ENCODE measurements around the gene MANBA. TPM values are rescaled to one million over a fixed set of nuclear protein-coding genes. Genes with fewer than 3 reads are reported as not detected.

The MANBA gene
- total and polyA plus RNA-seq, 2 of the 4 experiments (the other 2 are of a cell fraction), result 11.5 to 17.2 TPM

DNA sequence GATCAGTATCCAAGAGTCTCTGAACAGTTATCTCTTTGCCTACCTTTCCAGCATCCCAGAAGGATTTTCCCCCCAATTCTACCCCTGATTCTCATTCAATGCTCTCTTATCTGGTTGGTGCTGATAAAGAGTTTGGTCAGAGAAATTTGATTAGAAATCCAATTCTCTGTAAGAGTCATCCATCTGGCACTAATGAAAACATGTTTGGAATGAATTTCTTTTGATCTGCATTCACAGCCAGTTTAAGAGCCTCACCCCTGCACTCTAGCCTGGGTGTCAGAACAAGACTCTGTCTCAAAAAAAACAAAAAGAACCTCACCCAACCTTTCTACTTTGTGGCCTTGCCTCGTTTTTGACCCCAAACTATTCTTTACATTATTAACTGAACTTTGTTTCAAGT, 122.1 kb downstream of the MANBA start:
- Histone ChIP-seq H3K4ac (ENCODE audit: low read depth, low read length) (no peak overlapping the region), H3K18ac (ENCODE audit: low read depth, low read length) (no peak overlapping the region), H3K27ac (ENCODE audit: insufficient read depth, low read length) (no peak overlapping the region), H3K4me3 (ENCODE audit: insufficient read depth, low read depth, low read length) (no peak overlapping the region), H4K8ac (ENCODE audit: low read depth in 2 of 2, low read length in 2 of 2) (no peak overlapping the region), H3K9ac (ENCODE audit: low read depth, low read length) (no peak overlapping the region), H3K4me1 (ENCODE audit: control insufficient read depth, insufficient read depth, low read length) (peaks cover 8% of the 10 kb centered on the region), H3K27me3 (ENCODE audit: control insufficient read depth, insufficient read depth, low read length) (no peaks in the 10 kb centered on the region), H2BK15ac (ENCODE audit: low read depth, low read length) (no peak overlapping the region), H4K5ac (ENCODE audit: low read depth, low read length) (no peak overlapping the region), H3K4me2 (ENCODE audit: low read depth, low read length) (no peak overlapping the region), H3K9me1 (ENCODE audit: insufficient read depth, low read length) (peaks cover 5% of the 10 kb centered on the region; the same call in 1 of the 2 replicates), H2AK5ac (ENCODE audit: low read depth, low read length) (no peak overlapping the region), H2BK120ac (ENCODE audit: low read depth, low read length) (no peak overlapping the region), H3K14ac (replicated peaks; ENCODE audit: low read depth, low read length) (no peak overlapping the region), H4K91ac (ENCODE audit: insufficient read depth, low read depth, low read length) (no peak overlapping the region), H4K20me1 (ENCODE audit: insufficient read depth, low read length) (no peaks in the 10 kb centered on the region), H3K23ac (ENCODE audit: low read depth, low read length) (no peak overlapping the region), H2BK5ac (ENCODE audit: low read depth, low read length, poor library complexity, severe bottlenecking) (no peak overlapping the region), H3K9me3 (ENCODE audit: control insufficient read depth, insufficient read depth, low read length) (no peaks in the 10 kb centered on the region), H2AK9ac (replicated peaks; ENCODE audit: low read depth, low read length, poor library complexity) (no peak overlapping the region), H3K56ac (ENCODE audit: extremely low read depth, insufficient read depth, low read length) (no peak overlapping the region), H2AFZ (replicated peaks; ENCODE audit: low read length, poor library complexity) (no peak overlapping the region), H3K36me3 (ENCODE audit: control insufficient read depth, insufficient read depth, low read length) (peaks cover 26% of the 10 kb centered on the region), H2BK20ac (ENCODE audit: low read depth, low read length) (no peak overlapping the region), H3K79me1 (ENCODE audit: low read depth in 1 of 2, low read length in 2 of 2) (0 out of 4 replicates have a peak, but pooled peaks cover 0 to 7% of the 10 kb centered on the region in 2 experiments)
- dilution Hi-C loops (cut with HindIII; ENCODE audit: low sequenced_read_pairs, unreplicated experiment) (no loop called here), in situ Hi-C loops (cut with MboI; ENCODE audit: low sequenced_read_pairs) (no loop called here), intact Hi-C loops (cut with micrococcal nuclease) (loop anchor here (5.0 kb wide), 1 partner anchor 124 kb away; the partner anchor contains the start of gene MANBA)
- ATAC-seq (ENCODE audit: low read depth) (peak; percentile 13; the same call in 1 of the 2 replicates), DNase-seq (no peak)
- 0% methylated on average over 1 of the region's 1 CpG; no CpG with 5 or more reads in 1 of the 2 experiments for WGBS, 2 experiments (ENCODE audit: extremely low coverage in 2 of 2, insufficient read length in 1 of 2)
- CTCF ChIA-PET, result no interaction called here
- POLR2A ChIA-PET (ENCODE audit: unreplicated experiment), result no interaction called here
- TF ChIP-seq RFX5 (IDR thresholded peaks at IDR 0.05; ENCODE audit: low read depth, low read length) (no peak), RAD21 (IDR thresholded peaks at IDR 0.05; ENCODE audit: low read length) (no peak), RCOR1 (IDR thresholded peaks at IDR 0.05; ENCODE audit: insufficient replicate concordance, low read length) (no peak), MXI1 (IDR thresholded peaks at IDR 0.05; ENCODE audit: borderline replicate concordance, low read depth, low read length) (no peak), CHD1 (IDR thresholded peaks at IDR 0.05; ENCODE audit: low read depth, low read length) (no peak), POLR2A (IDR thresholded peaks at IDR 0.05; ENCODE audit: low read depth, low read length) (no peak), FOS (IDR thresholded peaks at IDR 0.05; ENCODE audit: low read depth, low read length) (no peak)
- TF ChIP-seq, protein P1, sequence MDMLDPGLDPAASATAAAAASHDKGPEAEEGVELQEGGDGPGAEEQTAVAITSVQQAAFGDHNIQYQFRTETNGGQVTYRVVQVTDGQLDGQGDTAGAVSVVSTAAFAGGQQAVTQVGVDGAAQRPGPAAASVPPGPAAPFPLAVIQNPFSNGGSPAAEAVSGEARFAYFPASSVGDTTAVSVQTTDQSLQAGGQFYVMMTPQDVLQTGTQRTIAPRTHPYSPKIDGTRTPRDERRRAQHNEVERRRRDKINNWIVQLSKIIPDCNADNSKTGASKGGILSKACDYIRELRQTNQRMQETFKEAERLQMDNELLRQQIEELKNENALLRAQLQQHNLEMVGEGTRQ (IDR thresholded peaks at IDR 0.05; ENCODE audit: low read depth, low read length), result no peak
- TF ChIP-seq, protein P2, sequence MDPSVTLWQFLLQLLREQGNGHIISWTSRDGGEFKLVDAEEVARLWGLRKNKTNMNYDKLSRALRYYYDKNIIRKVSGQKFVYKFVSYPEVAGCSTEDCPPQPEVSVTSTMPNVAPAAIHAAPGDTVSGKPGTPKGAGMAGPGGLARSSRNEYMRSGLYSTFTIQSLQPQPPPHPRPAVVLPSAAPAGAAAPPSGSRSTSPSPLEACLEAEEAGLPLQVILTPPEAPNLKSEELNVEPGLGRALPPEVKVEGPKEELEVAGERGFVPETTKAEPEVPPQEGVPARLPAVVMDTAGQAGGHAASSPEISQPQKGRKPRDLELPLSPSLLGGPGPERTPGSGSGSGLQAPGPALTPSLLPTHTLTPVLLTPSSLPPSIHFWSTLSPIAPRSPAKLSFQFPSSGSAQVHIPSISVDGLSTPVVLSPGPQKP (IDR thresholded peaks at IDR 0.05; ENCODE audit: borderline replicate concordance, low read depth, low read length), result no peak
- TF ChIP-seq, protein P3, sequence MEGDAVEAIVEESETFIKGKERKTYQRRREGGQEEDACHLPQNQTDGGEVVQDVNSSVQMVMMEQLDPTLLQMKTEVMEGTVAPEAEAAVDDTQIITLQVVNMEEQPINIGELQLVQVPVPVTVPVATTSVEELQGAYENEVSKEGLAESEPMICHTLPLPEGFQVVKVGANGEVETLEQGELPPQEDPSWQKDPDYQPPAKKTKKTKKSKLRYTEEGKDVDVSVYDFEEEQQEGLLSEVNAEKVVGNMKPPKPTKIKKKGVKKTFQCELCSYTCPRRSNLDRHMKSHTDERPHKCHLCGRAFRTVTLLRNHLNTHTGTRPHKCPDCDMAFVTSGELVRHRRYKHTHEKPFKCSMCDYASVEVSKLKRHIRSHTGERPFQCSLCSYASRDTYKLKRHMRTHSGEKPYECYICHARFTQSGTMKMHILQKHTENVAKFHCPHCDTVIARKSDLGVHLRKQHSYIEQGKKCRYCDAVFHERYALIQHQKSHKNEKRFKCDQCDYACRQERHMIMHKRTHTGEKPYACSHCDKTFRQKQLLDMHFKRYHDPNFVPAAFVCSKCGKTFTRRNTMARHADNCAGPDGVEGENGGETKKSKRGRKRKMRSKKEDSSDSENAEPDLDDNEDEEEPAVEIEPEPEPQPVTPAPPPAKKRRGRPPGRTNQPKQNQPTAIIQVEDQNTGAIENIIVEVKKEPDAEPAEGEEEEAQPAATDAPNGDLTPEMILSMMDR (conservative IDR thresholded peaks at IDR 0.05; ENCODE audit: low read depth, low read length), result no peak
- no TSS peak for BruUV-seq (replicated peaks)
